MM.1S (cell line): ENCODE results near the gene NBAS.

ENCODE experiments used
- DNase-seq: peaks from one replicate; pipeline ENCODE4 v3.0.0-alpha.2; 2015
- H2AFZ ChIP-seq: fragments of 300-600 bp; sonication (generic); 2 replicates; pipeline ENCODE4 v1.6.0; 2016; ENCODE audit warnings: antibody characterized with exemption, low read length
- H3F3A ChIP-seq: fragments of 300-600 bp; sonication (generic); 2 replicates; pipeline ENCODE4 v1.6.1; 2016; ENCODE audit warnings: mild to moderate bottlenecking, antibody characterized with exemption, low read length, moderate library complexity, mixed read lengths; ENCODE audit not compliant: insufficient read depth
- H3K27ac ChIP-seq: fragments of 300-600 bp; sonication (generic); 2 replicates; pipeline ENCODE4 v1.5.1; 2016; ENCODE audit warnings: mild to moderate bottlenecking, low read length
- H3K27me3 ChIP-seq: fragments of 300-600 bp; sonication (generic); replicated peaks from 2 replicates; pipeline ENCODE4 v1.6.0; 2016; ENCODE audit warnings: low read length; ENCODE audit not compliant: insufficient read depth
- H3K36me3 ChIP-seq: fragments of 300-600 bp; sonication (generic); replicated peaks from 2 replicates; pipeline ENCODE4 v1.6.1; 2016; ENCODE audit warnings: mild to moderate bottlenecking, low read length, mixed read lengths; ENCODE audit not compliant: insufficient read depth
- H3K4me1 ChIP-seq: fragments of 300-600 bp; sonication (generic); 2 replicates; pipeline ENCODE4 v1.6.1; 2016; ENCODE audit warnings: low read length, mixed read lengths
- H3K4me2 ChIP-seq: fragments of 300-600 bp; sonication (generic); 2 replicates; pipeline ENCODE4 v1.6.0; 2016; ENCODE audit warnings: low read depth, low read length
- H3K4me3 ChIP-seq: fragments of 300-600 bp; sonication (generic); 2 replicates; pipeline ENCODE4 v1.5.1; 2016; ENCODE audit warnings: low read length, mixed read lengths
- H3K79me2 ChIP-seq: fragments of 300-600 bp; sonication (generic); 2 replicates; pipeline ENCODE4 v1.6.1; 2016; ENCODE audit warnings: mixed run types, low read length, mixed read lengths
- H3K9ac ChIP-seq: fragments of 300-600 bp; sonication (generic); 2 replicates; pipeline ENCODE4 v1.6.1; 2016; ENCODE audit warnings: low read length, mixed read lengths
- H3K9me2 ChIP-seq: fragments of 300-600 bp; sonication (generic); replicated peaks from 2 replicates; pipeline ENCODE4 v1.6.1; 2016; ENCODE audit warnings: mild to moderate bottlenecking, low read length, mixed read lengths; ENCODE audit not compliant: insufficient read depth
- H3K9me3 ChIP-seq: fragments of 300-600 bp; sonication (generic); replicated peaks from 2 replicates; pipeline ENCODE4 v1.6.1; 2016; ENCODE audit warnings: mild to moderate bottlenecking, low read length, mixed read lengths; ENCODE audit not compliant: insufficient read depth
- H4K20me1 ChIP-seq: fragments of 300-600 bp; sonication (generic); 2 replicates; pipeline ENCODE4 v1.6.1; 2016; ENCODE audit warnings: mild to moderate bottlenecking, low read length, moderate library complexity, mixed read lengths; ENCODE audit not compliant: insufficient read depth
- EZH2 ChIP-seq: fragments of 300-600 bp; sonication (generic); optimal IDR thresholded peaks from 2 replicates; pipeline ENCODE3; 2017; ENCODE audit warnings: low read depth, mild to moderate bottlenecking, antibody characterized with exemption, low read length, mixed read lengths
- EZH2phosphoT487 ChIP-seq: fragments of 300-600 bp; sonication (generic); IDR thresholded peaks from 2 replicates; pipeline ENCODE4 v1.6.1; 2018; ENCODE audit warnings: antibody characterized with exemption, low read length
- TF ChIP-seq, protein P1 (sequence below): fragments of 300-600 bp; sonication (generic); IDR thresholded peaks from 2 replicates; pipeline ENCODE4 v1.5.1; 2016; ENCODE audit warnings: antibody characterized with exemption, low read length, mixed read lengths

Gene NBAS

DNA sequence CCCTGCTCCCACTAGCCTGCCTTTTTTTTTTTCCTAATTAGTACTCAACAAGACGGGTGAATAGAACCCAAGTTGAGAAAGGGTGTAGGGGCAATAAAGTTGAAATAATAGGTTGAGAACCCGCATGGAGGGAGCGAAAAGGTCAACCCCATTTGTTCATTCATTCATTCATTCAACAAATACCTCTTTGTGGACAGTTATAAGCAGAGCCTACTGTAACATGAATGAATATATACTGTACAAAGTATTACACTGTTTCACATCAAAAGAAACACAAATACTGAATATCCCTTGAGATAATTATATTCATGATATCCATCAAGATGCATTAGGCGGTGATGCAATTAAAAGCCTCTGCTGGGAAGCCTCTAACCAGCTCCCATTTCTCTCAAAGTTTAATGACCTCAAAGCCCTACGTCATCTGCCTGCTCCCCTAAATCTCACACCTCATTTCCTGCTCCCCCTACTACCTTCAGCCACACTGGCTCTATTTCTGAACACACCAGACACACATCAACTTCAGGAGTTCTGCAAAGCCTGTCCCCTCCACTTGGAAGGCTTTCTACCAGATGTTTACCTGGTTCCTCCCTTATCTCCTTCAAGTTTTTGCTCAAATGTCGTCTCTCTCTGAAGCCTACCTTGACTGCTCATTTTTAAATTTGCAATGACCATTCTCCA is 1.4 kb upstream of the NBAS start:
- H3K9me3 ChIP-seq: no peaks in the 10 kb centered on the region
- peaks cover 7% of the 10 kb centered on the region; the same call in 1 of the 2 replicates for H3K4me1 ChIP-seq
- no peak overlapping the region for H3K9ac ChIP-seq
- peaks cover 35% of the 10 kb centered on the region for H3K79me2 ChIP-seq
- no peaks in the 10 kb centered on the region for H3K27me3 ChIP-seq
- H3K9me2 ChIP-seq: no peaks in the 10 kb centered on the region
- H4K20me1 ChIP-seq: no peaks in the 10 kb centered on the region
- no peak overlapping the region for H3K4me3 ChIP-seq
- H3F3A ChIP-seq: no peaks in the 10 kb centered on the region
- no peak for DNase-seq
- H2AFZ ChIP-seq: peak overlapping the region; percentile 96; the same call in 1 of the 2 replicates
- peak overlapping the region; percentile 89; the same call in 1 of the 2 replicates for H3K4me2 ChIP-seq
- H3K27ac ChIP-seq: no peak overlapping the region
- TF ChIP-seq EZH2: no peak
- TF ChIP-seq, protein P1, sequence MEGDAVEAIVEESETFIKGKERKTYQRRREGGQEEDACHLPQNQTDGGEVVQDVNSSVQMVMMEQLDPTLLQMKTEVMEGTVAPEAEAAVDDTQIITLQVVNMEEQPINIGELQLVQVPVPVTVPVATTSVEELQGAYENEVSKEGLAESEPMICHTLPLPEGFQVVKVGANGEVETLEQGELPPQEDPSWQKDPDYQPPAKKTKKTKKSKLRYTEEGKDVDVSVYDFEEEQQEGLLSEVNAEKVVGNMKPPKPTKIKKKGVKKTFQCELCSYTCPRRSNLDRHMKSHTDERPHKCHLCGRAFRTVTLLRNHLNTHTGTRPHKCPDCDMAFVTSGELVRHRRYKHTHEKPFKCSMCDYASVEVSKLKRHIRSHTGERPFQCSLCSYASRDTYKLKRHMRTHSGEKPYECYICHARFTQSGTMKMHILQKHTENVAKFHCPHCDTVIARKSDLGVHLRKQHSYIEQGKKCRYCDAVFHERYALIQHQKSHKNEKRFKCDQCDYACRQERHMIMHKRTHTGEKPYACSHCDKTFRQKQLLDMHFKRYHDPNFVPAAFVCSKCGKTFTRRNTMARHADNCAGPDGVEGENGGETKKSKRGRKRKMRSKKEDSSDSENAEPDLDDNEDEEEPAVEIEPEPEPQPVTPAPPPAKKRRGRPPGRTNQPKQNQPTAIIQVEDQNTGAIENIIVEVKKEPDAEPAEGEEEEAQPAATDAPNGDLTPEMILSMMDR: no peak
- TF ChIP-seq EZH2phosphoT487: no peak
- H3K36me3 ChIP-seq: no peaks in the 10 kb centered on the region

DNA sequence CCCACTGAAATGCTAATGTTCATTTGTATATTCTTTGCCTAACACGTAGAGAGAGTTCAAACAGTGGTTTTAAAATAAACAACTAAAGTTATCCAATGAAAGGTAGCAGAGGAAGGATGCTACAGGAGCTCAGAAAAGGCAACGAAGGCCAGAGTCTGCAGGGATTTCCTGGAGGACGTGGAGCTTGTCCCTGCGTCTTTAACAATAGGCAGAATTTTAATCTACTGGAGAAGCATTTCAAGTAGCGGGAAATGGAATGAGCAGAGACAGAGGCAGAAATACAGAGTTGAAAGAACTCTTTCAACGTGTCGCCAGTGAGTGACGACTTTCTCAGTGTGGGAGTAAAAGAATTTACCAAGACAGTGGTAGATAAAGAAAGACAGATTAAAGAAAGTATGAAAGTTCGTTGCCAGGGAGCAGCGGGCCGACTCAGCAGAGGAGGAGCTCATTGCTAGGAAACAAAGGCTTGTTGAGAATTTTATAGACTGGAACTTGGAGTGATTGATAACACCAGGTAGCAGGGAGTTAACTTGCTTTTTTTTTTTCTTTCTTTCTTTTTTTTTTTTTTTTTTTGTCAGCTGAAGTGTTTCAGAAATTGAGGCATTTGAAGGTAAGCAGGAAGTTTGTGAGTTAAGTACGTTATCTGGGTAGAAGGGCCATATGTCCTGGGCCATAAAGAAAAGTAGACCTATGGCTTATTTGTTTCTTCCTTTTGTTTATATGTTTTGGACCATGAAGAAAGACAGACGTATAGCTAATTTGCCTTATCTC is 625 bp upstream of the NBAS start:
- Histone ChIP-seq H2AFZ (peak overlapping the region; percentile 96), H3F3A (no peaks in the 10 kb centered on the region), H3K36me3 (no peaks in the 10 kb centered on the region; the same call in 1 of the 2 replicates), H3K9me3 (no peaks in the 10 kb centered on the region), H3K4me2 (peak overlapping the region; percentile 89), H3K27ac (no peak overlapping the region), H3K4me1 (peaks cover 7% of the 10 kb centered on the region; the same call in 1 of the 2 replicates), H4K20me1 (no peaks in the 10 kb centered on the region), H3K9ac (peak overlapping the region; percentile 75; the same call in 1 of the 2 replicates), H3K9me2 (no peaks in the 10 kb centered on the region), H3K27me3 (no peaks in the 10 kb centered on the region), H3K4me3 (peak overlapping the region; percentile 96), H3K79me2 (peaks cover 38% of the 10 kb centered on the region)
- no peak for DNase-seq
- no peak for TF ChIP-seq EZH2
- TF ChIP-seq EZH2phosphoT487: no peak
- TF ChIP-seq, protein P1: no peak

DNA sequence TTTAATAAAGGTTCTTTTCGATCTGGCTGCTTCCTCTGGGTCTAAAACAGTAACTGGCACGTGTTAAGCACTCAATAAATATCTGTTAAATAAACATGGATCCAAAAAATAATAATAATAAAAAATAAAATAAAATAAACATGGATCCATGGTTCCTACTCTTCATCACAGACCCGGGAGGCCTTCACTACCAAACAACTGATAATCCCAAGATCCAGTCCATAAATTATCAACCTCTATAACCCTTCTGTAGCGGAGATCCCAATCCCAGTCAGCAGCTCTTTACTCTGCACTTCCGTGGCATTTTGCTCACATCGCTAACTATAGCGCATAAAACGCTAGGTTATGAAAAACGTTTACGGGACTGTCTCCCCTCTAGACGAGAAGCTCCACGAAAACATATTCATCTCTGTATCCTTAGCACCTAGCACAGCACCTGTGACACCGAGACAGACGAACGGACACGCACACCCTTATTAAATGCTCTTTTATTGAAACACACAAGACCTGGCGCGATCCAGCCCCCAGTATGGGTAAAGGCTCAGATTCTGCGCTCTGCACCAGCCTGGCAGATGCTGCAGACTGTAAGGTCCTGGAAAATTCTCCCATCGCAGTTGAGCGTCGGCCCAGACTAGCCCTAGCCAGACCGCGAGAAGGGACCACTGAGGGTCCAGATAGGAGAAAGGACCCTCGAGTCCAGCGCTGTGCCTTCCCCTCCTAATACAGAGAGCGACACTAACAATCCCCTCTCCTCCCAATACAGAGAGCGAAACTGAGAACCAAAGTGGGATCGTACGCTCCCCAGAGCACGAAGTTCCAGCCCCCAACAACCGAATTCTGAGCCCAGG is 770 bp downstream of the NBAS start:
- no peaks in the 10 kb centered on the region; the same call in 1 of the 2 replicates for H3K36me3 ChIP-seq
- H3K9ac ChIP-seq: peak overlapping the region; percentile 75
- peak; percentile 8 for DNase-seq
- H3K9me2 ChIP-seq: no peaks in the 10 kb centered on the region
- H3K27ac ChIP-seq: peak overlapping the region; percentile 8; the same call in 1 of the 2 replicates
- TF ChIP-seq, protein P1: no peak
- TF ChIP-seq EZH2: no peak
- H2AFZ ChIP-seq: peak overlapping the region; percentile 96
- H3K79me2 ChIP-seq: peaks cover 38% of the 10 kb centered on the region
- peak overlapping the region; percentile 90 for H3K4me2 ChIP-seq
- H3K4me3 ChIP-seq: peak overlapping the region; percentile 96
- no peaks in the 10 kb centered on the region for H3K9me3 ChIP-seq
- no peaks in the 10 kb centered on the region for H4K20me1 ChIP-seq
- no peaks in the 10 kb centered on the region for H3F3A ChIP-seq
- H3K27me3 ChIP-seq: no peaks in the 10 kb centered on the region
- peaks cover 7% of the 10 kb centered on the region; the same call in 1 of the 2 replicates for H3K4me1 ChIP-seq
